ENCODE measurements around the gene ARF6.
"Not testable (repeated sequence)": the region's sequence is repeated elsewhere in the genome, so short reads cannot be mapped to it uniquely, and the experiment has no call there.

The ARF6 gene

GRCh38 chr14:49892636-49893308, at the start of gene ARF6:
TSS of gene ARF6 (plus strand) at chr14:49893082. CDS start at chr14:49893737, 655 bp downstream.
- DNase-seq, result peak; percentile 99

- DNase-seq, result no peak
Measured at GRCh38 chr14:49849213-49849847, 43.6 kb upstream of the ARF6 start.

GRCh38 chr14:49851813-49852212, 41.1 kb upstream of the ARF6 start:
- DNase-seq, result no peak

- peak; percentile 93 for DNase-seq
Measured at GRCh38 chr14:49852301-49853157, 40.4 kb upstream of the ARF6 start, which contains the start of gene NEMF. TSS of gene NEMF (minus strand) at chr14:49852788. CDS start at chr14:49852753, 35 bp downstream.

GRCh38 chr14:49853158-49853477, 39.8 kb upstream of the ARF6 start:
- DNase-seq, result no peak

GRCh38 chr14:49853572-49854375, 39.1 kb upstream of the ARF6 start:
- peak; percentile 73 for DNase-seq

- no peak for DNase-seq
Measured at GRCh38 chr14:49857427-49858003, 35.4 kb upstream of the ARF6 start.

- no peak for DNase-seq
Measured at GRCh38 chr14:49858383-49858782, 34.5 kb upstream of the ARF6 start.

GRCh38 chr14:49860988-49861698, 31.7 kb upstream of the ARF6 start:
- no peak for DNase-seq

- DNase-seq, result peak; percentile 85
Measured at GRCh38 chr14:49861699-49862088, 31.2 kb upstream of the ARF6 start.

- peak; percentile 93 for DNase-seq
Measured at GRCh38 chr14:49862089-49862673, 30.7 kb upstream of the ARF6 start.

GRCh38 chr14:49863487-49864281, 29.2 kb upstream of the ARF6 start:
- no peak for DNase-seq

GRCh38 chr14:49865431-49865859, 27.4 kb upstream of the ARF6 start:
- peak; percentile 73 for DNase-seq

GRCh38 chr14:49867831-49868719, 24.8 kb upstream of the ARF6 start:
- DNase-seq, result peak; percentile 97

GRCh38 chr14:49868720-49869114, 24.2 kb upstream of the ARF6 start:
- DNase-seq, result no peak

- no peak for DNase-seq
Measured at GRCh38 chr14:49870908-49871307, 22.0 kb upstream of the ARF6 start.

- DNase-seq, result not testable (repeated sequence)
Measured at GRCh38 chr14:49873548-49873947, 19.3 kb upstream of the ARF6 start.

- no peak for DNase-seq
Measured at GRCh38 chr14:49875640-49876198, 17.2 kb upstream of the ARF6 start.

GRCh38 chr14:49876563-49877127, 16.2 kb upstream of the ARF6 start:
- no peak for DNase-seq

Data from right hindlimb (tissue), 1 donor.